ENCODE results near the gene GPRC5C.

- TF ChIP-seq POLR2AphosphoS5 (IDR thresholded peaks at IDR 0.05) (no peak), CTCF (IDR thresholded peaks at IDR 0.05) (no peak), POLR2A (IDR thresholded peaks at IDR 0.05) (no peak)
Measured at GRCh38 chr17:74419928-74420411, 11.9 kb upstream of the GPRC5C start.
